ENCODE measurements around the gene TEX48.
A peak's percentile ranks its signal among the peaks of the same experiment; 100 is the strongest.

The TEX48 gene

GRCh38 chr9:114681594-114682332 lies at the start of gene TEX48:
TSS of gene TEX48 (minus strand) at chr9:114682192. CDS start at chr9:114671723, 10,469 bp downstream.
- DNase-seq (ENCODE audit: low spot score), result peak; percentile 72

- DNase-seq (ENCODE audit: low spot score), result no peak
Observed at GRCh38 chr9:114731701-114732100, 49.7 kb upstream of the TEX48 start.

GRCh38 chr9:114729706-114730105 lies 47.7 kb upstream of the TEX48 start:
- DNase-seq (ENCODE audit: low spot score), result no peak

- DNase-seq (ENCODE audit: low spot score), result no peak
Observed at GRCh38 chr9:114725930-114726329, 43.9 kb upstream of the TEX48 start.

- DNase-seq (ENCODE audit: low spot score), result no peak
Observed at GRCh38 chr9:114724744-114725143, 42.8 kb upstream of the TEX48 start.

- DNase-seq (ENCODE audit: low spot score), result no peak
Observed at GRCh38 chr9:114723931-114724330, 41.9 kb upstream of the TEX48 start.

GRCh38 chr9:114722937-114723620 lies 41.1 kb upstream of the TEX48 start:
- no peak for DNase-seq (ENCODE audit: low spot score)

GRCh38 chr9:114722081-114722621 lies 40.2 kb upstream of the TEX48 start:
- no peak for DNase-seq (ENCODE audit: low spot score)

GRCh38 chr9:114721491-114722079 lies 39.6 kb upstream of the TEX48 start:
- DNase-seq (ENCODE audit: low spot score), result peak; percentile 45

GRCh38 chr9:114720086-114720676 lies 38.2 kb upstream of the TEX48 start:
- no peak for DNase-seq (ENCODE audit: low spot score)

GRCh38 chr9:114719290-114719689 lies 37.3 kb upstream of the TEX48 start:
- no peak for DNase-seq (ENCODE audit: low spot score)

GRCh38 chr9:114718801-114719221 lies 36.8 kb upstream of the TEX48 start:
- DNase-seq (ENCODE audit: low spot score), result no peak

- DNase-seq (ENCODE audit: low spot score), result no peak
Observed at GRCh38 chr9:114717908-114718486, 36.0 kb upstream of the TEX48 start.

GRCh38 chr9:114709636-114710035 lies 27.6 kb upstream of the TEX48 start:
- no peak for DNase-seq (ENCODE audit: low spot score)

- no peak for DNase-seq (ENCODE audit: low spot score)
Observed at GRCh38 chr9:114706711-114707110, 24.7 kb upstream of the TEX48 start.

GRCh38 chr9:114701988-114702387 lies 20.0 kb upstream of the TEX48 start:
- no peak for DNase-seq (ENCODE audit: low spot score)

- DNase-seq (ENCODE audit: low spot score), result no peak
Observed at GRCh38 chr9:114697951-114698351, 16.0 kb upstream of the TEX48 start.

- peak; percentile 34 for DNase-seq (ENCODE audit: low spot score)
Observed at GRCh38 chr9:114696814-114697544, 15.0 kb upstream of the TEX48 start.

- no peak for DNase-seq (ENCODE audit: low spot score)
Observed at GRCh38 chr9:114695948-114696347, 14.0 kb upstream of the TEX48 start.

- DNase-seq (ENCODE audit: low spot score), result no peak
Observed at GRCh38 chr9:114694719-114695269, 12.8 kb upstream of the TEX48 start.

GRCh38 chr9:114694146-114694545 lies 12.2 kb upstream of the TEX48 start:
- DNase-seq (ENCODE audit: low spot score), result peak; percentile 72
